ENCODE results near the gene ACTRT2.

ACTRT2 gene

GRCh38 chr1:3060601-3061551 is 39.6 kb downstream of the ACTRT2 start:
- CTCF ChIA-PET: interaction anchor here (0.8 to 1.4 kb wide), 2 partner anchors 33 to 245 kb away, joined by 3 read pairs; no protein-coding TSS in a partner anchor
- Histone ChIP-seq H3K36me3 (ENCODE audit: control insufficient read depth in 4 of 4, insufficient read depth in 4 of 4, low read length in 3 of 4) (no peaks in the 10 kb centered on the region), H3K4me1 (ENCODE audit: control extremely low read depth in 1 of 4, control insufficient read depth in 4 of 4, insufficient read depth in 4 of 4, low read length in 3 of 4) (no peaks in the 10 kb centered on the region), H3K27ac (ENCODE audit: insufficient read depth in 1 of 2, low read depth in 1 of 2, low read length in 2 of 2, poor library complexity in 1 of 2, severe bottlenecking in 2 of 2) (no peak overlapping the region), H3K9me3 (ENCODE audit: control extremely low read depth in 1 of 5, control insufficient read depth in 4 of 5, insufficient read depth in 2 of 5, low read depth in 1 of 5, low read length in 4 of 5) (no peaks in the 10 kb centered on the region), H3K4me3 (ENCODE audit: control insufficient read depth in 1 of 7, extremely low read depth in 1 of 7, insufficient read depth in 4 of 7, low read depth in 2 of 7, low read length in 6 of 7) (no peak overlapping the region), H3K27me3 (replicated peaks in 2 of 5; ENCODE audit: control insufficient read depth in 4 of 5, insufficient read depth in 5 of 5, low read length in 4 of 5) (no peaks in the 10 kb centered on the region)
- 96% methylated on average over 15 of the region's 15 CpGs for WGBS (ENCODE audit: insufficient coverage)
- no peak for DNase-seq
- POLR2A ChIA-PET: interaction anchor here (0.5 kb wide), 1 partner anchor 164 kb away, joined by 5 read pairs; no protein-coding TSS in a partner anchor

GRCh38 chr1:3061566-3061965 is 40.3 kb downstream of the ACTRT2 start:
- no peak overlapping the region for H3K27ac ChIP-seq (ENCODE audit: insufficient read depth in 1 of 2, low read depth in 1 of 2, low read length in 2 of 2, poor library complexity in 1 of 2, severe bottlenecking in 2 of 2)
- H3K27me3 ChIP-seq (replicated peaks in 2 of 5; ENCODE audit: control insufficient read depth in 4 of 5, insufficient read depth in 5 of 5, low read length in 4 of 5): peaks cover 0 to 6% (median 0%) of the 10 kb centered on the region in 5 experiments
- no peak for DNase-seq
- H3K9me3 ChIP-seq (ENCODE audit: control extremely low read depth in 1 of 5, control insufficient read depth in 4 of 5, insufficient read depth in 2 of 5, low read depth in 1 of 5, low read length in 4 of 5): no peaks in the 10 kb centered on the region
- WGBS (ENCODE audit: insufficient coverage): 94% methylated on average over 3 of the region's 5 CpGs
- ChIA-PET POLR2A (no interaction called here), CTCF (interaction anchor here (1.4 kb wide), 1 partner anchor 34 kb away, joined by 3 read pairs; no protein-coding TSS in a partner anchor)
- no peaks in the 10 kb centered on the region for H3K36me3 ChIP-seq (ENCODE audit: control insufficient read depth in 4 of 4, insufficient read depth in 4 of 4, low read length in 3 of 4)
- no peak overlapping the region for H3K4me3 ChIP-seq (ENCODE audit: control insufficient read depth in 1 of 7, extremely low read depth in 1 of 7, insufficient read depth in 4 of 7, low read depth in 2 of 7, low read length in 6 of 7)
- H3K4me1 ChIP-seq (ENCODE audit: control extremely low read depth in 1 of 4, control insufficient read depth in 4 of 4, insufficient read depth in 4 of 4, low read length in 3 of 4): peaks cover 0 to 4% (median 0%) of the 10 kb centered on the region in 4 experiments

- no peak overlapping the region for H3K4me3 ChIP-seq (ENCODE audit: control insufficient read depth in 1 of 7, extremely low read depth in 1 of 7, insufficient read depth in 4 of 7, low read depth in 2 of 7, low read length in 6 of 7)
- H3K27ac ChIP-seq (ENCODE audit: insufficient read depth in 1 of 2, low read depth in 1 of 2, low read length in 2 of 2, poor library complexity in 1 of 2, severe bottlenecking in 2 of 2): no peak overlapping the region
- 95% methylated on average over 19 of the region's 21 CpGs for WGBS (ENCODE audit: insufficient coverage)
- H3K36me3 ChIP-seq (ENCODE audit: control insufficient read depth in 4 of 4, insufficient read depth in 4 of 4, low read length in 3 of 4): no peaks in the 10 kb centered on the region
- peaks cover 0 to 8% (median 2%) of the 10 kb centered on the region in 4 experiments for H3K4me1 ChIP-seq (ENCODE audit: control extremely low read depth in 1 of 4, control insufficient read depth in 4 of 4, insufficient read depth in 4 of 4, low read length in 3 of 4)
- H3K27me3 ChIP-seq (replicated peaks in 2 of 5; ENCODE audit: control insufficient read depth in 4 of 5, insufficient read depth in 5 of 5, low read length in 4 of 5): peaks cover 0 to 11% (median 4%) of the 10 kb centered on the region in 5 experiments
- H3K9me3 ChIP-seq (ENCODE audit: control extremely low read depth in 1 of 5, control insufficient read depth in 4 of 5, insufficient read depth in 2 of 5, low read depth in 1 of 5, low read length in 4 of 5): no peaks in the 10 kb centered on the region
- DNase-seq: no peak
- CTCF ChIA-PET: interaction anchor here (1.4 kb wide), 1 partner anchor 35 kb away, joined by 3 read pairs; no protein-coding TSS in a partner anchor
- POLR2A ChIA-PET: no interaction called here
These were observed 40.8 kb downstream of the ACTRT2 start for GRCh38 chr1:3061981-3062615.

GRCh38 chr1:3062616-3063378 is 41.5 kb downstream of the ACTRT2 start:
- no peak for DNase-seq
- Histone ChIP-seq H3K4me1 (ENCODE audit: control extremely low read depth in 1 of 4, control insufficient read depth in 4 of 4, insufficient read depth in 4 of 4, low read length in 3 of 4) (peaks cover 0 to 15% (median 7%) of the 10 kb centered on the region in 4 experiments), H3K4me3 (ENCODE audit: control insufficient read depth in 1 of 7, extremely low read depth in 1 of 7, insufficient read depth in 4 of 7, low read depth in 2 of 7, low read length in 6 of 7) (no peak overlapping the region), H3K27me3 (replicated peaks in 2 of 5; ENCODE audit: control insufficient read depth in 4 of 5, insufficient read depth in 5 of 5, low read length in 4 of 5) (peaks cover 0 to 18% (median 7%) of the 10 kb centered on the region in 5 experiments), H3K36me3 (ENCODE audit: control insufficient read depth in 4 of 4, insufficient read depth in 4 of 4, low read length in 3 of 4) (no peaks in the 10 kb centered on the region), H3K27ac (ENCODE audit: insufficient read depth in 1 of 2, low read depth in 1 of 2, low read length in 2 of 2, poor library complexity in 1 of 2, severe bottlenecking in 2 of 2) (no peak overlapping the region), H3K9me3 (ENCODE audit: control extremely low read depth in 1 of 5, control insufficient read depth in 4 of 5, insufficient read depth in 2 of 5, low read depth in 1 of 5, low read length in 4 of 5) (no peaks in the 10 kb centered on the region)
- ChIA-PET CTCF (no interaction called here), POLR2A (no interaction called here)
- 97% methylated on average over 27 of the region's 50 CpGs for WGBS (ENCODE audit: insufficient coverage)

- WGBS (ENCODE audit: insufficient coverage): 96% methylated on average over 85 of the region's 91 CpGs
- ChIA-PET POLR2A (no interaction called here), CTCF (no interaction called here)
- H3K27ac ChIP-seq (ENCODE audit: insufficient read depth in 1 of 2, low read depth in 1 of 2, low read length in 2 of 2, poor library complexity in 1 of 2, severe bottlenecking in 2 of 2): no peak overlapping the region
- no peaks in the 10 kb centered on the region for H3K9me3 ChIP-seq (ENCODE audit: control extremely low read depth in 1 of 5, control insufficient read depth in 4 of 5, insufficient read depth in 2 of 5, low read depth in 1 of 5, low read length in 4 of 5)
- peaks cover 0 to 26% (median 7%) of the 10 kb centered on the region in 5 experiments for H3K27me3 ChIP-seq (replicated peaks in 2 of 5; ENCODE audit: control insufficient read depth in 4 of 5, insufficient read depth in 5 of 5, low read length in 4 of 5)
- peaks cover 0 to 22% (median 13%) of the 10 kb centered on the region in 4 experiments for H3K4me1 ChIP-seq (ENCODE audit: control extremely low read depth in 1 of 4, control insufficient read depth in 4 of 4, insufficient read depth in 4 of 4, low read length in 3 of 4)
- H3K4me3 ChIP-seq (ENCODE audit: control insufficient read depth in 1 of 7, extremely low read depth in 1 of 7, insufficient read depth in 4 of 7, low read depth in 2 of 7, low read length in 6 of 7): no peak overlapping the region
- DNase-seq: no peak
- H3K36me3 ChIP-seq (ENCODE audit: control insufficient read depth in 4 of 4, insufficient read depth in 4 of 4, low read length in 3 of 4): no peaks in the 10 kb centered on the region
These were observed 42.4 kb downstream of the ACTRT2 start for GRCh38 chr1:3063379-3064295.

- no peak for DNase-seq
- H3K4me1 ChIP-seq (ENCODE audit: control extremely low read depth in 1 of 4, control insufficient read depth in 4 of 4, insufficient read depth in 4 of 4, low read length in 3 of 4): peaks cover 0 to 23% (median 17%) of the 10 kb centered on the region in 4 experiments
- over 99% methylated on average over 13 of the region's 17 CpGs for WGBS (ENCODE audit: insufficient coverage)
- no peaks in the 10 kb centered on the region for H3K9me3 ChIP-seq (ENCODE audit: control extremely low read depth in 1 of 5, control insufficient read depth in 4 of 5, insufficient read depth in 2 of 5, low read depth in 1 of 5, low read length in 4 of 5)
- no peak overlapping the region for H3K27ac ChIP-seq (ENCODE audit: insufficient read depth in 1 of 2, low read depth in 1 of 2, low read length in 2 of 2, poor library complexity in 1 of 2, severe bottlenecking in 2 of 2)
- no peak overlapping the region for H3K4me3 ChIP-seq (ENCODE audit: control insufficient read depth in 1 of 7, extremely low read depth in 1 of 7, insufficient read depth in 4 of 7, low read depth in 2 of 7, low read length in 6 of 7)
- CTCF ChIA-PET: no interaction called here
- POLR2A ChIA-PET: no interaction called here
- H3K27me3 ChIP-seq (replicated peaks in 2 of 5; ENCODE audit: control insufficient read depth in 4 of 5, insufficient read depth in 5 of 5, low read length in 4 of 5): peaks cover 0 to 27% (median 7%) of the 10 kb centered on the region in 5 experiments
- no peaks in the 10 kb centered on the region for H3K36me3 ChIP-seq (ENCODE audit: control insufficient read depth in 4 of 4, insufficient read depth in 4 of 4, low read length in 3 of 4)
These were observed 43.1 kb downstream of the ACTRT2 start for GRCh38 chr1:3064296-3064850.

Data from common myeloid progenitor, CD34-positive (primary cell).